HepG2 (cell line): ENCODE measurements around the gene SMAD7. TPM values are rescaled to one million over a fixed set of nuclear protein-coding genes. Genes with fewer than 3 reads are reported as not detected.
A peak's percentile ranks its signal among the peaks of the same experiment; 100 is the strongest.

Experiments
- ATF7-NPFF ChIP-seq: sonication (generic); formaldehyde crosslinking; IDR thresholded peaks from 2 replicates; pipeline ENCODE4 v1.8.1; 2023; ENCODE audit warnings: mild to moderate bottlenecking, low read depth, missing genetic modification reagents, moderate library complexity
- BRD4 ChIP-seq: sonication (generic); formaldehyde crosslinking; IDR thresholded peaks from 2 replicates; pipeline ENCODE4 v1.4.0; 2020; ENCODE audit warnings: missing genetic modification reagents
- ELF1 ChIP-seq: sonication (generic); formaldehyde crosslinking; IDR thresholded peaks from 2 replicates; pipeline ENCODE4 v1.4.0; 2020; ENCODE audit warnings: missing genetic modification reagents
- EZH2 ChIP-seq: conservative IDR thresholded peaks from 2 replicates; pipeline ENCODE4 v1.6.1; 2012; ENCODE audit warnings: mild to moderate bottlenecking, low read depth, low read length, moderate library complexity
- GABPA ChIP-seq, 2 experiments: IDR thresholded peaks; 2 replicates each; pipeline ENCODE4 v1.6.1; 2011 to 2016; ENCODE audit warnings: low read depth in 2 of 2, low read length in 1 of 2, missing biosample characterization in 1 of 2, missing genetic modification characterization in 1 of 2
- HNF4A ChIP-seq: sonication (generic); formaldehyde crosslinking; IDR thresholded peaks from 2 replicates; pipeline ENCODE4 v1.4.0; 2020; ENCODE audit warnings: missing genetic modification reagents
- HOMEZ ChIP-seq: IDR thresholded peaks from 2 replicates; pipeline ENCODE4 v1.6.1; 2016; ENCODE audit warnings: low read depth
- HOXA3 ChIP-seq: sonication (generic); formaldehyde crosslinking; IDR thresholded peaks from 2 replicates; pipeline ENCODE4 v1.5.0; 2020; ENCODE audit warnings: missing genetic modification reagents
- JUNB ChIP-seq: sonication (generic); formaldehyde crosslinking; IDR thresholded peaks from 2 replicates; pipeline ENCODE4 v1.8.0; 2022; ENCODE audit warnings: missing genetic modification reagents, mild to moderate bottlenecking, borderline replicate concordance
- MATR3 ChIP-seq: sonication (generic); formaldehyde crosslinking; IDR thresholded peaks from 2 replicates; pipeline ENCODE4 v1.4.0; 2020; ENCODE audit warnings: missing genetic modification reagents
- NAIF1 ChIP-seq: sonication (generic); formaldehyde crosslinking; IDR thresholded peaks from 2 replicates; pipeline ENCODE4 v1.5.0; 2020; ENCODE audit warnings: mild to moderate bottlenecking, missing genetic modification reagents, borderline replicate concordance
- NCOA2 ChIP-seq: sonication (generic); formaldehyde crosslinking; IDR thresholded peaks from 2 replicates; pipeline ENCODE4 v1.8.0; 2022; ENCODE audit warnings: inconsistent platforms
- NFAT5 ChIP-seq: sonication (generic); formaldehyde crosslinking; IDR thresholded peaks from 2 replicates; pipeline ENCODE4 v1.4.0; 2020; ENCODE audit warnings: missing genetic modification reagents
- NFATC3 ChIP-seq: sonication (generic); formaldehyde crosslinking; IDR thresholded peaks from 2 replicates; pipeline ENCODE4 v1.5.1; 2020; ENCODE audit warnings: mild to moderate bottlenecking, missing genetic modification reagents
- SIX4 ChIP-seq: sonication (generic); formaldehyde crosslinking; IDR thresholded peaks from 2 replicates; pipeline ENCODE4 v1.4.0; 2020; ENCODE audit warnings: missing genetic modification reagents
- TEAD3 ChIP-seq: optimal IDR thresholded peaks from 2 replicates; pipeline ENCODE3; 2016; ENCODE audit warnings: borderline replicate concordance
- THYN1 ChIP-seq: sonication (generic); formaldehyde crosslinking; IDR thresholded peaks from 2 replicates; pipeline ENCODE4 v1.8.1; 2023; ENCODE audit warnings: low read depth, mild to moderate bottlenecking, moderate library complexity, missing genetic modification reagents, borderline replicate concordance
- U2AF2 ChIP-seq: fragments of 200-400 bp; formaldehyde crosslinking; IDR thresholded peaks from 2 replicates; pipeline ENCODE4 v1.6.1; 2017; ENCODE audit warnings: low read depth, mild to moderate bottlenecking, low read length
- ZNF10 ChIP-seq: sonication (generic); formaldehyde crosslinking; IDR thresholded peaks from 2 replicates; pipeline ENCODE4 v1.4.0; 2020; ENCODE audit warnings: mild to moderate bottlenecking, low read depth, missing genetic modification reagents, borderline replicate concordance
- ZNF337 ChIP-seq: sonication (generic); formaldehyde crosslinking; IDR thresholded peaks from 2 replicates; pipeline ENCODE4 v1.5.1; 2020; ENCODE audit warnings: missing genetic modification reagents, low read depth, mild to moderate bottlenecking, borderline replicate concordance
- ZNF446 ChIP-seq: sonication (generic); formaldehyde crosslinking; IDR thresholded peaks from 2 replicates; pipeline ENCODE4 v1.5.0; 2020; ENCODE audit warnings: mild to moderate bottlenecking, missing genetic modification reagents
- ZNF800 ChIP-seq: sonication (generic); formaldehyde crosslinking; IDR thresholded peaks from 2 replicates; pipeline ENCODE4 v1.4.0; 2020; ENCODE audit warnings: missing genetic modification reagents
- ZSCAN25 ChIP-seq: sonication (generic); formaldehyde crosslinking; IDR thresholded peaks from 2 replicates; pipeline ENCODE4 v1.8.0; 2022; ENCODE audit warnings: mild to moderate bottlenecking, missing genetic modification reagents
- polyA plus RNA-seq, 8 experiments: library from polyadenylated mRNA; depleted of rRNA in 3 of 8; stranded (reverse) in 7 of 8; unstranded in 1 of 8; fragments of >200 nt; fragmentation: Illumina TruSeq in 4 of 8; extraction: Trizol in 4 of 8; gene quantifications; 2 replicates each; pipeline versions ENCODE4 v1.2.1 to v1.2.3, GENCODE V29; 2011 to 2016; ENCODE audit warnings: low read depth in 4 of 8, missing spikeins in 1 of 8, mixed read lengths in 1 of 8; ENCODE audit not compliant: insufficient read depth in 1 of 8
- total RNA-seq, 5 experiments: library from RNA; depleted of rRNA; stranded (reverse); fragments of >200 nt; fragmentation: Illumina TruSeq; extraction: Trizol; gene quantifications; 2 replicates each; pipeline ENCODE4 v1.2.3, GENCODE V29; 2016; ENCODE audit warnings: low read depth in 1 of 5

Gene SMAD7
- total and polyA plus RNA-seq, 2 of the 13 experiments (the other 11 are each of a cell fraction or from before 2014, with no cell fraction given), result 17.4 to 24.7 TPM

GRCh38 chr18:48928787-48929186 lies 22.0 kb downstream of the SMAD7 start (continued):
- TF ChIP-seq SIX4, result no peak
- TF ChIP-seq THYN1, result no peak
- TF ChIP-seq ELF1 (CRISPR knock-in tag), result no peak
- TF ChIP-seq TEAD3, result no peak
- no peak for TF ChIP-seq EZH2
- TF ChIP-seq ZSCAN25, result no peak
- TF ChIP-seq NCOA2 (CRISPR knock-in tag), result 0 out of 2 replicates have a peak, but pooled peaks have one; percentile 18
- 0 out of 2 replicates have a peak, but pooled peaks have one; percentile 20 for TF ChIP-seq HNF4A (CRISPR knock-in tag)
- no peak for TF ChIP-seq MATR3 (CRISPR knock-in tag)
- no peak for TF ChIP-seq ATF7-NPFF (CRISPR knock-in tag)
- no peak for TF ChIP-seq ZNF800 (CRISPR knock-in tag)
- TF ChIP-seq NAIF1 (CRISPR knock-in tag), result no peak
- TF ChIP-seq U2AF2, result no peak
- no peak for TF ChIP-seq ZNF446
- TF ChIP-seq GABPA (IDR thresholded peaks at IDR 0.05; ENCODE audit: low read depth, low read length), result no peak
- no peak for TF ChIP-seq GABPA (CRISPR knock-in tag; IDR thresholded peaks at IDR 0.05; ENCODE audit: low read depth)
- TF ChIP-seq BRD4 (CRISPR knock-in tag), result peak; percentile 26; the same call in 1 of the 2 replicates
- TF ChIP-seq ZNF337 (CRISPR knock-in tag), result no peak
- no peak for TF ChIP-seq JUNB (CRISPR knock-in tag)
- no peak for TF ChIP-seq NFATC3
- no peak for TF ChIP-seq NFAT5 (CRISPR knock-in tag)
- no peak for TF ChIP-seq HOMEZ (CRISPR knock-in tag)
- peak; percentile 27; the same call in 1 of the 2 replicates for TF ChIP-seq HOXA3 (CRISPR knock-in tag)
- TF ChIP-seq ZNF10 (CRISPR knock-in tag), result no peak
